Neural progenitor cell (in vitro differentiated cells): ENCODE data around the gene DPF3. TPM values are rescaled to one million over a fixed set of nuclear protein-coding genes. Genes with fewer than 3 reads are reported as not detected.
A peak's percentile ranks its signal among the peaks of the same experiment; 100 is the strongest.

Source experiments
- DNase-seq: peaks from one replicate; pipeline ENCODE4 v3.0.0-alpha.2; 2016; ENCODE audit warnings: low spot score
- H2AFZ ChIP-seq: fragments of 200-600 bp; sonication (generic); replicated peaks from 2 replicates; pipeline ENCODE4 v1.6.1; 2016; ENCODE audit warnings: antibody characterized with exemption
- H3F3A ChIP-seq: fragments of 200-600 bp; sonication (generic); 2 replicates; pipeline ENCODE4 v1.6.1; 2016; ENCODE audit warnings: antibody characterized with exemption, low read depth
- H3K27ac ChIP-seq: fragments of 200-600 bp; sonication (generic); 2 replicates; pipeline ENCODE4 v1.5.1; 2016; ENCODE audit warnings: mild to moderate bottlenecking
- H3K27me3 ChIP-seq: fragments of 200-600 bp; sonication (generic); 2 replicates; pipeline ENCODE4 v1.6.1; 2016; ENCODE audit warnings: mild to moderate bottlenecking, moderate library complexity
- H3K36me3 ChIP-seq: fragments of 200-600 bp; sonication (generic); 2 replicates; pipeline ENCODE4 v1.5.1; 2016
- H3K4me1 ChIP-seq: fragments of 200-600 bp; sonication (generic); 2 replicates; pipeline ENCODE4 v1.6.1; 2016; ENCODE audit warnings: mixed run types
- H3K4me2 ChIP-seq: fragments of 200-600 bp; sonication (generic); 2 replicates; pipeline ENCODE4 v1.6.1; 2016
- H3K4me3 ChIP-seq: fragments of 200-600 bp; sonication (generic); 2 replicates; pipeline ENCODE4 v1.5.1; 2016
- H3K79me2 ChIP-seq: fragments of 200-600 bp; sonication (generic); 2 replicates; pipeline ENCODE4 v1.6.1; 2016; ENCODE audit warnings: low read depth
- H3K9ac ChIP-seq: fragments of 200-600 bp; sonication (generic); 2 replicates; pipeline ENCODE4 v1.6.1; 2016
- H3K9me3 ChIP-seq: fragments of 200-600 bp; sonication (generic); 2 replicates; pipeline ENCODE4 v1.5.1; 2016; ENCODE audit warnings: low read depth
- H4K20me1 ChIP-seq: fragments of 200-600 bp; sonication (generic); 2 replicates; pipeline ENCODE4 v1.6.1; 2016; ENCODE audit warnings: low read depth
- H3K27ac Mint-ChIP-seq: 3 replicates; pipeline ENCODE4 v1.8.0; 2021; ENCODE audit warnings: mixed read lengths
- H3K27me3 Mint-ChIP-seq: 2 replicates; pipeline ENCODE4 v1.8.0; 2022; ENCODE audit warnings: low read depth, mild to moderate bottlenecking, inconsistent platforms, moderate library complexity, mixed read lengths; ENCODE audit not compliant: insufficient read depth
- H3K36me3 Mint-ChIP-seq: 3 replicates; pipeline ENCODE4 v1.8.0; 2021; ENCODE audit warnings: mixed read lengths
- H3K4me1 Mint-ChIP-seq: 3 replicates; pipeline ENCODE4 v1.8.0; 2021; ENCODE audit warnings: mixed read lengths
- H3K4me3 Mint-ChIP-seq: 3 replicates; pipeline ENCODE4 v1.8.0; 2021; ENCODE audit warnings: mild to moderate bottlenecking, moderate library complexity, mixed read lengths
- H3K9me3 Mint-ChIP-seq: 3 replicates; pipeline ENCODE4 v1.8.0; 2020; ENCODE audit warnings: mixed read lengths
- CTCF ChIP-seq: fragments of 200-600 bp; sonication (generic); IDR thresholded peaks from 2 replicates; pipeline ENCODE4 v1.5.1; 2017; ENCODE audit warnings: antibody characterized with exemption, mild to moderate bottlenecking
- EZH2 ChIP-seq: fragments of 200-600 bp; sonication (generic); IDR thresholded peaks from 2 replicates; pipeline ENCODE4 v1.6.1; 2017; ENCODE audit warnings: antibody characterized with exemption, mild to moderate bottlenecking, moderate library complexity
- EZH2phosphoT487 ChIP-seq: fragments of 200-600 bp; sonication (generic); IDR thresholded peaks from 2 replicates; pipeline ENCODE4 v1.6.1; 2017; ENCODE audit warnings: antibody characterized with exemption
- total RNA-seq: library from RNA; depleted of rRNA; stranded (reverse); fragments of >200 nt; gene quantifications from 2 replicates; pipeline ENCODE4 v1.2.3, GENCODE V29; 2015; ENCODE audit warnings: low replicate concordance

The DPF3 gene
- total RNA-seq, 1 donor from 2014 or later, result not detected

- no peak for DNase-seq
- no peak overlapping the region for H3K27ac ChIP-seq
- H3K36me3 ChIP-seq, result no peaks in the 10 kb centered on the region
- no peak overlapping the region for H2AFZ ChIP-seq
- peaks cover 10% of the 10 kb centered on the region for H4K20me1 ChIP-seq
- Mint-ChIP-seq H3K36me3 (no peaks in the 10 kb centered on the region), H3K27me3 (peaks cover 38% of the 10 kb centered on the region), H3K4me3 (peak overlapping the region; percentile 94), H3K4me1 (peaks cover 39% of the 10 kb centered on the region), H3K9me3 (no peaks in the 10 kb centered on the region), H3K27ac (no peak overlapping the region)
- H3K4me1 ChIP-seq, result peaks cover 42% of the 10 kb centered on the region
- no peaks in the 10 kb centered on the region for H3K9me3 ChIP-seq
- peaks cover 22% of the 10 kb centered on the region for H3F3A ChIP-seq
- H3K27me3 ChIP-seq, result peaks cover 73% of the 10 kb centered on the region
- no peak overlapping the region for H3K9ac ChIP-seq
- peak overlapping the region; percentile 95 for H3K4me2 ChIP-seq
- H3K4me3 ChIP-seq, result peak overlapping the region; percentile 72
- H3K79me2 ChIP-seq, result no peaks in the 10 kb centered on the region
- TF ChIP-seq EZH2phosphoT487 (no peak), EZH2 (no peak)
These were observed 372 bp upstream of the DPF3 start for GRCh38 chr14:72894323-72894622.

- Histone ChIP-seq H3K36me3 (no peaks in the 10 kb centered on the region), H3K4me1 (peaks cover 54% of the 10 kb centered on the region), H3K27me3 (peaks cover 73% of the 10 kb centered on the region), H3F3A (peaks cover 22% of the 10 kb centered on the region), H2AFZ (peak overlapping the region; percentile 77), H3K9ac (no peak overlapping the region), H3K4me3 (peak overlapping the region; percentile 72), H3K9me3 (no peaks in the 10 kb centered on the region), H3K4me2 (peak overlapping the region; percentile 95), H3K79me2 (no peaks in the 10 kb centered on the region), H4K20me1 (peaks cover 10% of the 10 kb centered on the region), H3K27ac (no peak overlapping the region)
- peak overlapping the region; percentile 88 for H3K4me3 Mint-ChIP-seq
- H3K27ac Mint-ChIP-seq, result no peak overlapping the region
- H3K9me3 Mint-ChIP-seq, result no peaks in the 10 kb centered on the region
- H3K36me3 Mint-ChIP-seq, result no peaks in the 10 kb centered on the region
- H3K27me3 Mint-ChIP-seq, result peaks cover 38% of the 10 kb centered on the region
- peaks cover 44% of the 10 kb centered on the region for H3K4me1 Mint-ChIP-seq
- DNase-seq, result peak; percentile 63
- TF ChIP-seq EZH2phosphoT487, result peak; percentile 61
- no peak for TF ChIP-seq CTCF
- TF ChIP-seq EZH2, result peak; percentile 78
These were observed 844 bp downstream of the DPF3 start for GRCh38 chr14:72892879-72893635.

GRCh38 chr14:72892103-72892878, 1.6 kb downstream of the DPF3 start:
- Histone ChIP-seq H3F3A (peaks cover 22% of the 10 kb centered on the region), H3K4me2 (peak overlapping the region; percentile 95), H3K9ac (no peak overlapping the region), H3K4me3 (peak overlapping the region; percentile 72), H3K27me3 (peaks cover 68% of the 10 kb centered on the region), H3K79me2 (no peaks in the 10 kb centered on the region), H4K20me1 (peaks cover 10% of the 10 kb centered on the region), H3K4me1 (peaks cover 60% of the 10 kb centered on the region), H3K27ac (no peak overlapping the region), H3K9me3 (no peaks in the 10 kb centered on the region), H3K36me3 (no peaks in the 10 kb centered on the region), H2AFZ (peak overlapping the region; percentile 31)
- H3K4me3 Mint-ChIP-seq, result peak overlapping the region; percentile 88
- peaks cover 45% of the 10 kb centered on the region for H3K4me1 Mint-ChIP-seq
- H3K27ac Mint-ChIP-seq, result no peak overlapping the region
- no peaks in the 10 kb centered on the region for H3K36me3 Mint-ChIP-seq
- no peaks in the 10 kb centered on the region for H3K9me3 Mint-ChIP-seq
- peak; percentile 62 for DNase-seq
- TF ChIP-seq EZH2 (peak; percentile 87), CTCF (peak; percentile 3), EZH2phosphoT487 (peak; percentile 81)
- peaks cover 37% of the 10 kb centered on the region for H3K27me3 Mint-ChIP-seq
